HG02981 (cell line): Measurements from ENCODE around the gene TSPAN5.

Source experiments
- ATAC-seq: cut with Tn5 transposase; IDR thresholded peaks from one replicate; pipeline ENCODE4 v1.9.1; 2021; ENCODE audit warnings: mild to moderate bottlenecking, moderate library complexity; ENCODE audit not compliant: unreplicated experiment

Gene TSPAN5

DNA sequence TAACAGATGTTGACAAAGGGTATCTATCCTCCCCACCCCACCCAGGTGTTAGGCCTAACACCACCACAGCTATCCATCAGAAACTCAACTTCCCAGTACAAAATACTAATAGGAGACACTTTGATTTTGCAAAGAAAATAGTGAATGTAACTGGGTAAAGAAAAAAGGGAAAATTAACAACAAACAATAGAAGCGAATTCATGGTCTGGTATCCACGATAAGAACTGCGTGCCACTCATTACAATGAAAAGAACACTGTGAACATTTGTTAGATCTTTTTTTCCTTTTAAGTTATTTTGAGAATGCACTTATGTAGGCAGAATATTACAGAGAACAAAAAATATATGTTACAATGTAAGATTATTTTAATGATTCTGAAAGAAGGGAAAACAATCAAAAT, 12.0 kb downstream of the TSPAN5 start:
- ATAC-seq: no peak

DNA sequence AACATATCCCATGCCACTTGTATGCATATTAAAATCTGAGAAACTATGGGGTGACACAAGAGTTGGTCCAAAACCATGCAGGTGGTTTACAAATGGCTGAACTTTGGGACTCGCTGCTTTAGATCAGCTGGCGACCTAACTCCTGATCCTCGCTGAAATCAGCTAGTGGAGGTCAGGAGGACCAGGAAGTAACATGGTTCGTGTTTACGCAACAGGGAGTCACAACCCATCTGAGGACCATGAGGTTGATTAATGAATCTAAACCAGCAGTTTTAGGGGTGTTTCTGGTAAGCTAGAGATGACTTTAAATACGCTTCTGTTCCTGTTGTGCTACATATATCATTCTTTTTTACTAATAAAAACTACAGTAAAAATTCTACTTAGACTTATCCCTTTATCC, 12.9 kb downstream of the TSPAN5 start:
- no peak for ATAC-seq

DNA sequence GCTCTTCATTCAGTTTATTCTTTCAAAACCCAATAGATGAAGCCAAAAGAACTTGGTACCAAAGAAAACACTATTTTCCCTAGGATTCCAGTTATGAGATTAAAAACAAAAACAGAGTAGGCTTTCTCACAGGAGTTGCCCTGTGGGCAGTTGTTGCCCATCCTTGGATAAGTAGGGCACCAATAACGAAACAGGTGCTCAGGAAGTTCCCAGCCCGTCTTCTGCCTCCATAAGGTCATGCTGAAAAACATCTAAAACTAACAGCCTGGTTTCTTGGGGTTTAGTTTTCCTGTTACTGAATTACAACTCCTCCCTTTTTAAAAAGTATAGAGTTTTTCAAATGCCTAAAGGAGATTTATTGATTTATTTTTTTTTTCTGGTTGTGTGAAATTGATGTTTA, 14.7 kb downstream of the TSPAN5 start:
- ATAC-seq: no peak

GRCh38 chr4:98642991-98643426, 15.4 kb downstream of the TSPAN5 start:
- no peak for ATAC-seq

- ATAC-seq: no peak
These were observed 16.3 kb downstream of the TSPAN5 start for GRCh38 chr4:98641906-98642668.

DNA sequence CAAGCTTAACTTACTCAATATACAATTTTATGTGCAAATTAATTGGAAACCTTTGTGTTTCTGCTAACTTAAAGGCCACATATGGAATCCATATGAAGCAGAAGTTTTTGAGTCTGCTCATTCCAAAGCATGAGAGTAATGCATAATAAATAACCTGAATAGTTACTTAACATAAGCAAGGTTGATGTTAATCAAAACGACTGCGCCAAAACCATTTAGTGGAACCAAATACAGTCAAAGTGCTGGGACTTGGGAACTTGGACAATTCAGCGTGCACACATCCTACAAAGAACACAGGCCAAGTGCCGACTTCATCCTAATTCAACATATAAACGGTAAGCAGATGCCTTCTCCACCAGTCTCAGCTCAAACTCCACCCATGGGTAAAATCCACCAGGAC, 17.0 kb downstream of the TSPAN5 start:
- ATAC-seq: no peak

GRCh38 chr4:98639523-98639922, 18.9 kb downstream of the TSPAN5 start:
- ATAC-seq: peak; percentile 83

- ATAC-seq: no peak
These were observed 19.3 kb downstream of the TSPAN5 start for GRCh38 chr4:98639108-98639507.

- ATAC-seq: no peak
These were observed 19.8 kb downstream of the TSPAN5 start for GRCh38 chr4:98638661-98639060.

GRCh38 chr4:98634061-98634460, 24.4 kb downstream of the TSPAN5 start:
- ATAC-seq: no peak

DNA sequence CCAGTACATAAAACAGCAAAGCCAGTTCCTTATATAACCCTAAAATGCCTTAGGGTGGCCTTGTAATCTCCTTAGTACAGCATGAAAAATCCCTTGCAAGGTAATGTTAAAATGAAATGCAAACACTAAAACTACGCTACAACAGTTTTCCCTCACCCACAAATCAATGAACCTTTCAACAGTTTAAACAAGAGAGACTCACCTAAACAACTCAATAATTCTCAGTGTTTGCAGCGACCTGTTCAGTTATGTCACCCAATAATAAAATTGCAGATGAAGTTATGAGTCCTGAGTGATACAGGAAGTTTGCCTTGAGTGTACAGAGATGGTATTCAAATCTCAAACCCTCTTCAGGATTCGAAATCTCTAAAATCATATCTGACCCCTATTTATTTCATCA, 25.3 kb downstream of the TSPAN5 start:
- ATAC-seq: no peak

GRCh38 chr4:98632258-98632657, 26.2 kb downstream of the TSPAN5 start:
- peak; percentile 48 for ATAC-seq

DNA sequence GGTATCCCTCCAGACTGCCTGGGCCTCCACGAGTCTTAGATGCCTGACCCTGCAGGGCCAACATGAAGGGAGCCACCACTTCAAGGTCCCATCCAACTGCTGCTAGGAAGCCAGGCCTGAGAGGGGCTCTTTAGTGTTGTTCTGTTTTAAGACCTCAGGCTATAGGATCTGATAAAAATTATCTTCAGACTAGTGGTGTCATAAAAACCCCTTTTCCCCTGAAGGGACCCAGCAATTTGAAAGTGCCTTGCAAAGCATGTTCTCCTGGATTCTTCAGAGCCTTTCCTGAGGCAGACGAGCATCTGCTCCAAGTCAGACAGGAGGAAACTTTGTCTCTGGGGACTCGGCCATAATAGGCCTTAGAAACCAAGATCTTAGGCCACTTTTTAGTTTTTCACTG, 26.9 kb downstream of the TSPAN5 start:
- no peak for ATAC-seq

DNA sequence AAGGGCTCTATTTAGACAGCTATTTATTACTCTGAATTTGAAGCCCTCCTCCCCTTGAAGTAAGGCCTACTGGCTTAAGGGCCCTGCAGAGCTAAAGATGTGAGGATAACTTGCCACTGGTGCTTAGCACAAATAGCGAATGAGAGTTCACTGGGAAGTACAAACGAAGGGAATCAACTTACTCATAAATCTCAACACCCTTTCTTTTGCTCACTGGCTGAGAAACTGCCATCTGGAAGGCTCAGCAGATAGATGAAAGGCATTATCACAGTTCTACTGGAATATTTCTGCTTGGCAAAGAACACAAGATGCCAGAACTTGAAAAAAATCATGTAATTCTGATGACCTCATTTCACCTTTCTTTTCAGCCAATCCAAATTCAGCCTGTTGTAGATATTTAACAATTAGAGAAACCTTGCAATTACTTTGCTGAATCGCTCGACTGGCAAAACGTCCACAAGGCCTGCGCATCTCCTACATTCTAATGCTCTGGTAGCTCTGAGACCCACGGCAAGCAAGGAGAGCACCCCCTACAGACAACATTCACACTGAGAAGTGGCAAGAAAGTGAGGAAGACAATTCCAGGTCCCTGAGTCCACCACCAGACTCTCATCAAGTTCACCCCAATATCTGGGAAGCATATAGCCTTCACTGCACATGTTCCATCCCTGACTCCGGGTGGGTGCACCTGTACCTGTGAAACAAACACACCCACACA, 27.5 kb downstream of the TSPAN5 start:
- ATAC-seq: no peak

DNA sequence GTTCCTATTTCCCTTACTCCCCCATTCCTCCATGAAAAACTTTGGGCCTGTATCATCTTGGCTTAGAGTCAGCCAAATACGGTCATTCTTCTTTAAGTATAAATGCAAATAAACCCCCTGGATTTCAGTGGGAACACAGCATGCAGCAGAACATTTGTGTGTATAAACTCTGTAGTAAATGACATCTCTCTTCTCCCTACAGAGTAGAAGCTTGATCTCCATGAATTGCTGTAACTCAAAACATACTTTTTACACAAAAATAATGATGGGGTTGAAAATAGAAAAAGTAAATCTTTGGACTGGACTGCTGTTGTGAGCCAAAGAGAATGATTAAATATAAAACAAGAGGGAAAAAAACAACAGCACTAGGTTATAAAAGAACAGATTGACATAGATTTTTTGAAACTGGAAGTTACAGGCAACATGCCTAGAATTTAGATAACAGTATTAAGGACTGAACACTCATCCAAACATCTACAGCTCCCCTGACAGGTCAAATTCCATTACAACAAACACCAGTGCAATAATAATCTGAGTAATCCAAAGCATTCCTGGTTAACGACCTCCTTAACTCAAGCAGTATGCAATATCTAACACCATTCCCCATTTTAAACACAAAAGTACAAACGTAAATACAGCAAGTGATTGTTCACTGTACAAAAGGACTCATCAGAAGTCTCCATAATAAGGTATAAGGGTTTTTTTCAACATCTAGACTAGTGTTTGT, 30.7 kb downstream of the TSPAN5 start:
- ATAC-seq: no peak

GRCh38 chr4:98626350-98626749, 32.1 kb downstream of the TSPAN5 start:
- no peak for ATAC-seq

GRCh38 chr4:98625920-98626319, 32.5 kb downstream of the TSPAN5 start:
- ATAC-seq: no peak

DNA sequence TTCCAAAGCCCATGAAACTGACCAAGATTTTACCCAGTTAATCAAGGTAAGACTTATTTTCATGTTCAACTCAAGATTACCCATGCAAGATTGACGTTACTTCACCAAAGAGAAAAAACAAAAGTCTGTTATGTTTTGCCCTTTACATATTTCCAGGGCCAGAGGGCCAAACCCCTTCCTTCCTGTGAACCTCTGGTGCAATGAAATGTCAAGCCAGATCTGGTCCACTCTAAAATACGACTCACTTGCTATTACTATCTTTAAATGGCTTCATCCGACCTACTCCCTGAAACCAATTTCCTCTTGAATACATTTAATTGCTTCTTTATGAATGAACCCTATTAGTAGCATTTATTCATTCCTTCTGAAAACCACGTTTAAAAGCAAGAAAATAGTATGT, 33.0 kb downstream of the TSPAN5 start:
- no peak for ATAC-seq

DNA sequence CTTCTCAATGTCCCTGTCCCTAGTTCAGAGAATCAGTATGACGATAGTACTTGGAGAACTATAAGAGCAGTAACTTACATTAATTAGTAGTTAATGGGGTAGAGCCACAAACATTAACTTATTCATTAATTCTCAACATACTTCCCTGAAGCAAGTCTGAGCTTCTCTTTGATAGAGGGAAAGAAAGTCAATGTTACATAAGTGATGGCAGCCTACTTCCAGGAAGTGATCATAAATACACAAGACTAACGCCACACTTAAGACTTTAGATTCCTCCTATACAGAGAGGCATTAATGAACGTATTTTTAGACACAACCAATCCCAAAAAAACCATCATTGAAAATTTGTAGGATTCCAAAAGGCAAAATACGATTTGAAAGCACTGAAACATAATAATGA, 33.8 kb downstream of the TSPAN5 start:
- ATAC-seq: no peak

DNA sequence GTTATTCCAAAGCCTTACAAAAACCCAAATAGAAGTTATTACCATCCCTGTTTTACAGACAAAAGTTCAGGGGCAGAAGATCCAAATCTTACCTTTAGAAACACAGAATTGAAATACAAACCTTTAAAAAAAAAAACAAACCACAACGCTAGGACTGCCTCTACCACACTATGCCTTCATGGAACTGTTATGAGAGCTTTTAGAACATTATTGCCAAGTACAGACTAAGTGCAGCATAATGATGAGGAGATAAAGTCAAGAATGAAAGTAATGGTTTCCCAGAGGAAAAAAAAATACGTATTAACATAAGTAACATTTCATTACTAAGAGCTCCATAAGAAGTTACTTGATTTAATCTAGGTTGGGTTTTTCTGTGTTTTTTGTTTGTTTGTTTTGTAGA, 34.3 kb downstream of the TSPAN5 start:
- ATAC-seq: no peak

- no peak for ATAC-seq
These were observed 35.1 kb downstream of the TSPAN5 start for GRCh38 chr4:98623126-98623802.
